Activated T-helper 1 cell treated with Interleukin-2 at 50 U/mL for 16 hours (primary cell): ENCODE data around the gene DNAJC11.

Source experiments
- DNase-seq: peaks from one replicate; pipeline ENCODE4 v3.0.0-alpha.2; 2020; ENCODE audit warnings: low read depth

Gene DNAJC11

GRCh38 chr1:6585841-6586240 lies 115.8 kb downstream of the DNAJC11 start:
- DNase-seq = no peak

GRCh38 chr1:6585081-6585722 lies 116.4 kb downstream of the DNAJC11 start:
- DNase-seq = no peak
